Fibroblast of the aortic adventitia (primary cell): ENCODE measurements around the gene CD300LG. TPM values are rescaled to one million over a fixed set of nuclear protein-coding genes. Genes with fewer than 3 reads are reported as not detected.

Experiments used
- DNase-seq: peaks from one replicate; pipeline ENCODE4 v3.0.0-alpha.2; 2010; ENCODE audit warnings: low read depth
- H3K4me3 ChIP-seq: 2 replicates; pipeline ENCODE4 v1.5.1; 2011; ENCODE audit warnings: low read depth, mild to moderate bottlenecking, control low read depth, low read length, moderate library complexity
- total RNA-seq: library from RNA; depleted of rRNA; stranded (reverse); fragments of >200 nt; gene quantifications from 2 replicates; pipeline ENCODE4 v1.2.3, GENCODE V29; 2012; ENCODE audit warnings: low replicate concordance
- TF ChIP-seq, protein P1 (sequence below): IDR thresholded peaks from 2 replicates; pipeline ENCODE4 v1.5.1; 2011; ENCODE audit warnings: mild to moderate bottlenecking, low read length, control low read depth, inconsistent platforms; ENCODE audit not compliant: insufficient read depth

The CD300LG gene
- total RNA-seq, 1 donor: not detected

DNA sequence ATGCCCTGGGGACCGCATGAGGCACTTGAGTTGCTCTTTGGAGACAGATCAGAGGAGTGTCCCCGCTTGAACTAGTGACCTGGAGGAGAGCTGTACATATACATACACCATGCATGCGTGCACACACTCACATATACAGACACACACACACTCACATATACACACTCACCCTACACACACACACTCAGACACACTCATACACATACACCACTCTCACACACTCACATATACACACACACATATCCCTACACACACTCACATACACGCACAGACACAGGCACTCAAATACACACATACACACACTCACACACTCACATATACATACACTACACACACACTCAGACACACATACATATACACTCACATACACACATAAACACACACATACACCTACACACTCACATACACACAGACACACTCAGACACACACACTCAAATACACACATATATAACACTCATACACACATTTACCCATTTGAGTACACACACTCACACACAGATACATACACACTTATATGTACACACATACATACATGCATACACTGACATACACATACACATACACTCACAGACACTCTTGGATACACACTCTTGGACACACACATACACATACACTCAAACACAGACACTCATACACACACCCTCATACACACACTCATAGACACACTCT lies 65.8 kb downstream of the CD300LG start:
- H3K4me3 ChIP-seq: no peak overlapping the region
- DNase-seq: no peak
- TF ChIP-seq, protein P1, sequence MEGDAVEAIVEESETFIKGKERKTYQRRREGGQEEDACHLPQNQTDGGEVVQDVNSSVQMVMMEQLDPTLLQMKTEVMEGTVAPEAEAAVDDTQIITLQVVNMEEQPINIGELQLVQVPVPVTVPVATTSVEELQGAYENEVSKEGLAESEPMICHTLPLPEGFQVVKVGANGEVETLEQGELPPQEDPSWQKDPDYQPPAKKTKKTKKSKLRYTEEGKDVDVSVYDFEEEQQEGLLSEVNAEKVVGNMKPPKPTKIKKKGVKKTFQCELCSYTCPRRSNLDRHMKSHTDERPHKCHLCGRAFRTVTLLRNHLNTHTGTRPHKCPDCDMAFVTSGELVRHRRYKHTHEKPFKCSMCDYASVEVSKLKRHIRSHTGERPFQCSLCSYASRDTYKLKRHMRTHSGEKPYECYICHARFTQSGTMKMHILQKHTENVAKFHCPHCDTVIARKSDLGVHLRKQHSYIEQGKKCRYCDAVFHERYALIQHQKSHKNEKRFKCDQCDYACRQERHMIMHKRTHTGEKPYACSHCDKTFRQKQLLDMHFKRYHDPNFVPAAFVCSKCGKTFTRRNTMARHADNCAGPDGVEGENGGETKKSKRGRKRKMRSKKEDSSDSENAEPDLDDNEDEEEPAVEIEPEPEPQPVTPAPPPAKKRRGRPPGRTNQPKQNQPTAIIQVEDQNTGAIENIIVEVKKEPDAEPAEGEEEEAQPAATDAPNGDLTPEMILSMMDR: no peak

Other genes with a start within 250 kb of the CD300LG start
- not detected in 2 replicates for gene MEOX1, start 185.3 kb upstream of the CD300LG start, total RNA-seq
- gene SOST, start 88.4 kb upstream of the CD300LG start, total RNA-seq: 0.09 TPM in 1 of 2 replicates, not detected in the other
- 29.9 and 37.5 TPM in 2 replicates for gene DUSP3, start 68.2 kb upstream of the CD300LG start, total RNA-seq
- not detected in 2 replicates for gene CFAP97D1, start 66.7 kb upstream of the CD300LG start, total RNA-seq
- gene MPP3, start 14.0 kb upstream of the CD300LG start, total RNA-seq: 5.7 and 9.6 TPM in 2 replicates
- 3.2 and 3.3 TPM in 2 replicates for gene MPP2, start 60.4 kb downstream of the CD300LG start, total RNA-seq
- gene PPY, start 95.3 kb downstream of the CD300LG start, total RNA-seq: not detected in 2 replicates
- gene PYY, start 106.8 kb downstream of the CD300LG start, total RNA-seq: not detected in 2 replicates
- gene NAGS, start 157.4 kb downstream of the CD300LG start, total RNA-seq: 0.16 and 2.5 TPM in 2 replicates
- gene TMEM101, start 167.8 kb downstream of the CD300LG start, total RNA-seq: 28.5 and 41.9 TPM in 2 replicates
- 13.2 and 77.5 TPM in 2 replicates for gene LSM12, start 219.5 kb downstream of the CD300LG start, total RNA-seq
- 9.5 and 38.9 TPM in 2 replicates for gene G6PC3, start 223.6 kb downstream of the CD300LG start, total RNA-seq